WTC11 (cell line): ENCODE measurements around the gene SPATA18.

Experiments
- CTCF ChIP-seq: fragments of 200-600 bp; IDR thresholded peaks from 2 replicates; pipeline ENCODE4 v1.8.0; 2022; ENCODE audit warnings: antibody characterized with exemption
- GRHL2 ChIP-seq: fragments of 250-450 bp; sonication (Bioruptor Pico); IDR thresholded peaks from 2 replicates; pipeline ENCODE4 v1.8.0; 2022; ENCODE audit warnings: mild to moderate bottlenecking, moderate library complexity; ENCODE audit not compliant: insufficient replicate concordance, severe bottlenecking
- MAX ChIP-seq: sonication (generic); formaldehyde crosslinking; IDR thresholded peaks from 2 replicates; pipeline ENCODE4 v1.8.0; 2022; ENCODE audit warnings: mild to moderate bottlenecking, missing genetic modification reagents
- ZNF263 ChIP-seq: sonication (generic); formaldehyde crosslinking; IDR thresholded peaks from 2 replicates; pipeline ENCODE4 v1.8.1; 2022; ENCODE audit warnings: low read depth, mild to moderate bottlenecking, moderate library complexity, missing genetic modification reagents
- ZNF317 ChIP-seq: sonication (generic); formaldehyde crosslinking; IDR thresholded peaks from 2 replicates; pipeline ENCODE4 v1.8.1; 2023; ENCODE audit warnings: low read depth, mild to moderate bottlenecking, moderate library complexity, missing genetic modification reagents, borderline replicate concordance
- ZSCAN18 ChIP-seq: fragments of 250-450 bp; sonication (Bioruptor Pico); IDR thresholded peaks from 2 replicates; pipeline ENCODE4 v2.1.2; 2022; ENCODE audit warnings: mild to moderate bottlenecking, moderate library complexity
- TF ChIP-seq, protein P1 (sequence below): sonication (generic); formaldehyde crosslinking; conservative IDR thresholded peaks from 2 replicates; pipeline ENCODE4 v1.8.1; 2023; ENCODE audit warnings: mild to moderate bottlenecking, low read depth, missing genetic modification reagents, moderate library complexity
- TF ChIP-seq, protein P2 (sequence below): sonication (generic); formaldehyde crosslinking; IDR thresholded peaks from 2 replicates; pipeline ENCODE4 v1.8.1; 2022; ENCODE audit warnings: low read depth, missing genetic modification reagents, borderline replicate concordance

GRCh38 chr4:52005604-52006273 is 45.4 kb upstream of the SPATA18 start:
- TF ChIP-seq ZNF317, result no peak
- TF ChIP-seq, protein P1, sequence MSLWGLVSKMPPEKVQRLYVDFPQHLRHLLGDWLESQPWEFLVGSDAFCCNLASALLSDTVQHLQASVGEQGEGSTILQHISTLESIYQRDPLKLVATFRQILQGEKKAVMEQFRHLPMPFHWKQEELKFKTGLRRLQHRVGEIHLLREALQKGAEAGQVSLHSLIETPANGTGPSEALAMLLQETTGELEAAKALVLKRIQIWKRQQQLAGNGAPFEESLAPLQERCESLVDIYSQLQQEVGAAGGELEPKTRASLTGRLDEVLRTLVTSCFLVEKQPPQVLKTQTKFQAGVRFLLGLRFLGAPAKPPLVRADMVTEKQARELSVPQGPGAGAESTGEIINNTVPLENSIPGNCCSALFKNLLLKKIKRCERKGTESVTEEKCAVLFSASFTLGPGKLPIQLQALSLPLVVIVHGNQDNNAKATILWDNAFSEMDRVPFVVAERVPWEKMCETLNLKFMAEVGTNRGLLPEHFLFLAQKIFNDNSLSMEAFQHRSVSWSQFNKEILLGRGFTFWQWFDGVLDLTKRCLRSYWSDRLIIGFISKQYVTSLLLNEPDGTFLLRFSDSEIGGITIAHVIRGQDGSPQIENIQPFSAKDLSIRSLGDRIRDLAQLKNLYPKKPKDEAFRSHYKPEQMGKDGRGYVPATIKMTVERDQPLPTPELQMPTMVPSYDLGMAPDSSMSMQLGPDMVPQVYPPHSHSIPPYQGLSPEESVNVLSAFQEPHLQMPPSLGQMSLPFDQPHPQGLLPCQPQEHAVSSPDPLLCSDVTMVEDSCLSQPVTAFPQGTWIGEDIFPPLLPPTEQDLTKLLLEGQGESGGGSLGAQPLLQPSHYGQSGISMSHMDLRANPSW (CRISPR knock-in tag), result no peak
- TF ChIP-seq CTCF, result no peak
- no peak for TF ChIP-seq ZSCAN18
- TF ChIP-seq, protein P2, sequence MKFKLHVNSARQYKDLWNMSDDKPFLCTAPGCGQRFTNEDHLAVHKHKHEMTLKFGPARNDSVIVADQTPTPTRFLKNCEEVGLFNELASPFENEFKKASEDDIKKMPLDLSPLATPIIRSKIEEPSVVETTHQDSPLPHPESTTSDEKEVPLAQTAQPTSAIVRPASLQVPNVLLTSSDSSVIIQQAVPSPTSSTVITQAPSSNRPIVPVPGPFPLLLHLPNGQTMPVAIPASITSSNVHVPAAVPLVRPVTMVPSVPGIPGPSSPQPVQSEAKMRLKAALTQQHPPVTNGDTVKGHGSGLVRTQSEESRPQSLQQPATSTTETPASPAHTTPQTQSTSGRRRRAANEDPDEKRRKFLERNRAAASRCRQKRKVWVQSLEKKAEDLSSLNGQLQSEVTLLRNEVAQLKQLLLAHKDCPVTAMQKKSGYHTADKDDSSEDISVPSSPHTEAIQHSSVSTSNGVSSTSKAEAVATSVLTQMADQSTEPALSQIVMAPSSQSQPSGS (CRISPR knock-in tag), result no peak
- no peak for TF ChIP-seq GRHL2
- TF ChIP-seq MAX, result no peak
- TF ChIP-seq ZNF263, result no peak
